WTC11 (cell line): Measurements from ENCODE around the gene NTSR1. TPM values are rescaled to one million over a fixed set of nuclear protein-coding genes. Genes with fewer than 3 reads are reported as not detected.
A peak's percentile ranks its signal among the peaks of the same experiment; 100 is the strongest.

Experiments used
- ATAC-seq: fragments of 200-7000 bp; cut with Tn5 transposase; 2 replicates; pipeline ENCODE4 v1.10.0; 2021; ENCODE audit warnings: mild to moderate bottlenecking, moderate library complexity
- CTCF ChIA-PET: fragments of 300-600 bp; sonication (Branson Sonifier 250); formaldehyde crosslinking; loops from one replicate; lab custom pipeline; 2021; ENCODE audit warnings: antibody characterized with exemption; lab: Charles Lee
- POLR2A ChIA-PET: fragments of 350-600 bp; sonication (Branson Sonifier 250); formaldehyde crosslinking; loops from one replicate; lab custom pipeline; 2021; ENCODE audit warnings: antibody characterized with exemption; lab: Charles Lee
- DNase-seq: peaks from one replicate; pipeline ENCODE4 v3.0.0; 2021; ENCODE audit warnings: low spot score
- H3K27ac Mint-ChIP-seq: 2 replicates; pipeline ENCODE4 v1.8.0; 2021; ENCODE audit warnings: mixed read lengths
- H3K27me3 Mint-ChIP-seq: 2 replicates; pipeline ENCODE4 v1.8.0; 2021; ENCODE audit warnings: low read depth, mild to moderate bottlenecking, moderate library complexity, mixed read lengths
- H3K36me3 Mint-ChIP-seq: 2 replicates; pipeline ENCODE4 v1.8.0; 2021; ENCODE audit warnings: mixed read lengths
- H3K4me1 Mint-ChIP-seq: 2 replicates; pipeline ENCODE4 v1.8.0; 2022; ENCODE audit warnings: mixed read lengths
- H3K4me3 Mint-ChIP-seq: 2 replicates; pipeline ENCODE4 v1.8.0; 2021; ENCODE audit warnings: mild to moderate bottlenecking, moderate library complexity, mixed read lengths
- H3K9me3 Mint-ChIP-seq: 2 replicates; pipeline ENCODE4 v1.8.0; 2021; ENCODE audit warnings: mixed read lengths
- AR ChIP-seq: fragments of 250-450 bp; sonication (Bioruptor Pico); IDR thresholded peaks from 2 replicates; pipeline ENCODE4 v1.9.0; 2021; ENCODE audit warnings: mild to moderate bottlenecking
- CBFB ChIP-seq: sonication (generic); formaldehyde crosslinking; IDR thresholded peaks from 2 replicates; pipeline ENCODE4 v1.8.1; 2022; ENCODE audit warnings: mild to moderate bottlenecking, low read depth, missing genetic modification reagents
- E2F5 ChIP-seq: sonication (generic); formaldehyde crosslinking; IDR thresholded peaks from 2 replicates; pipeline ENCODE4 v1.8.1; 2022; ENCODE audit warnings: mild to moderate bottlenecking, moderate library complexity, missing genetic modification reagents
- GRHL2 ChIP-seq: fragments of 250-450 bp; sonication (Bioruptor Pico); IDR thresholded peaks from 2 replicates; pipeline ENCODE4 v1.8.0; 2022; ENCODE audit warnings: mild to moderate bottlenecking, moderate library complexity; ENCODE audit not compliant: insufficient replicate concordance, severe bottlenecking
- GTF2I ChIP-seq: fragments of 250-450 bp; sonication (Bioruptor Pico); conservative IDR thresholded peaks from 2 replicates; pipeline ENCODE4 v1.4.0; 2021; ENCODE audit warnings: mild to moderate bottlenecking
- HMGA2 ChIP-seq: fragments of 250-450 bp; sonication (Bioruptor Pico); IDR thresholded peaks from 2 replicates; pipeline ENCODE4 v1.4.0; 2021; ENCODE audit warnings: mild to moderate bottlenecking, moderate library complexity
- IRF1 ChIP-seq: sonication (generic); formaldehyde crosslinking; IDR thresholded peaks from 2 replicates; pipeline ENCODE4 v1.8.0; 2023; ENCODE audit warnings: missing genetic modification reagents
- IRF2 ChIP-seq: sonication (generic); formaldehyde crosslinking; IDR thresholded peaks from 2 replicates; pipeline ENCODE4 v1.8.0; 2022; ENCODE audit warnings: low read depth, missing genetic modification reagents, borderline replicate concordance
- KAT7 ChIP-seq: sonication (generic); formaldehyde crosslinking; IDR thresholded peaks from 2 replicates; pipeline ENCODE4 v1.8.1; 2023; ENCODE audit warnings: missing genetic modification reagents, mild to moderate bottlenecking, borderline replicate concordance
- MXD4 ChIP-seq: fragments of 250-450 bp; sonication (Bioruptor Pico); IDR thresholded peaks from 2 replicates; pipeline ENCODE4 v1.8.0; 2021; ENCODE audit warnings: mild to moderate bottlenecking, moderate library complexity, borderline replicate concordance
- NR2C2 ChIP-seq: sonication (generic); formaldehyde crosslinking; IDR thresholded peaks from 2 replicates; pipeline ENCODE4 v1.8.0; 2022; ENCODE audit warnings: mild to moderate bottlenecking, missing genetic modification reagents
- PREB ChIP-seq: sonication (generic); formaldehyde crosslinking; IDR thresholded peaks from 2 replicates; pipeline ENCODE4 v1.8.1; 2022; ENCODE audit warnings: mild to moderate bottlenecking, missing genetic modification reagents, moderate library complexity, borderline replicate concordance
- SMAD3 ChIP-seq: sonication (generic); formaldehyde crosslinking; IDR thresholded peaks from 2 replicates; pipeline ENCODE4 v1.8.0; 2022; ENCODE audit warnings: missing genetic modification reagents, mild to moderate bottlenecking, borderline replicate concordance
- SMAD4 ChIP-seq: sonication (generic); formaldehyde crosslinking; IDR thresholded peaks from 2 replicates; pipeline ENCODE4 v1.8.0; 2022; ENCODE audit warnings: mild to moderate bottlenecking, missing genetic modification reagents
- SP1 ChIP-seq: sonication (generic); formaldehyde crosslinking; conservative IDR thresholded peaks from 2 replicates; pipeline ENCODE4 v1.8.1; 2022; ENCODE audit warnings: missing genetic modification reagents
- ZBTB21 ChIP-seq: sonication (generic); formaldehyde crosslinking; IDR thresholded peaks from 2 replicates; pipeline ENCODE4 v1.8.1; 2023; ENCODE audit warnings: mild to moderate bottlenecking, missing genetic modification reagents, borderline replicate concordance
- ZNF263 ChIP-seq: sonication (generic); formaldehyde crosslinking; IDR thresholded peaks from 2 replicates; pipeline ENCODE4 v1.8.1; 2022; ENCODE audit warnings: low read depth, mild to moderate bottlenecking, moderate library complexity, missing genetic modification reagents
- ZSCAN18 ChIP-seq: fragments of 250-450 bp; sonication (Bioruptor Pico); IDR thresholded peaks from 2 replicates; pipeline ENCODE4 v2.1.2; 2022; ENCODE audit warnings: mild to moderate bottlenecking, moderate library complexity
- total RNA-seq: library from RNA; stranded (reverse); gene quantifications from 3 replicates; pipeline ENCODE4 v1.2.3, GENCODE V29; 2021

The NTSR1 gene
- total RNA-seq, 1 experiment from 2014 or later: 0.63 TPM

GRCh38 chr20:62802026-62802712 is 93.5 kb downstream of the NTSR1 start (continued):
- no peak for TF ChIP-seq AR (CRISPR knock-in tag)
- no peak for TF ChIP-seq HMGA2 (CRISPR knock-in tag)
- no peak for TF ChIP-seq GTF2I (CRISPR knock-in tag)

- peaks cover 7% of the 10 kb centered on the region; the same call in 1 of the 2 replicates for H3K27me3 Mint-ChIP-seq
- no peaks in the 10 kb centered on the region for H3K9me3 Mint-ChIP-seq
- TF ChIP-seq GRHL2 (CRISPR knock-in tag): no peak
- TF ChIP-seq SP1: no peak
- TF ChIP-seq KAT7: no peak
- no peak for TF ChIP-seq CBFB (CRISPR knock-in tag)
- TF ChIP-seq NR2C2 (CRISPR knock-in tag): no peak
- no peak for TF ChIP-seq SMAD4 (CRISPR knock-in tag)
- TF ChIP-seq ZSCAN18 (CRISPR knock-in tag): no peak
- no peak for TF ChIP-seq PREB (CRISPR knock-in tag)
- no peak for TF ChIP-seq SMAD3
- TF ChIP-seq, all 79 proteins: peak for 0
- ATAC-seq: no peak
- CTCF ChIA-PET: interaction anchor here (1.1 to 2.2 kb wide), 6 partner anchors 10 to 187 kb away, joined by 3 to 12 read pairs (median 5); partner anchors contain the start of gene TCFL5
- Mint-ChIP-seq H3K27ac (0 out of 2 replicates have a peak overlapping the region, but pooled peaks have one; percentile 45), H3K4me1 (peaks cover 11% of the 10 kb centered on the region), H3K36me3 (peaks cover 19% of the 10 kb centered on the region), H3K4me3 (peak overlapping the region; percentile 77)
- DNase-seq: no peak
- POLR2A ChIA-PET: no interaction called here
Measured at GRCh38 chr20:62804021-62804626, 95.5 kb downstream of the NTSR1 start.

- ATAC-seq (peak; percentile 19; the same call in 1 of the 2 replicates), DNase-seq (peak; percentile 63)
- H3K4me3 Mint-ChIP-seq: peak within 1 kb of the TSS; percentile 85
- H3K27ac Mint-ChIP-seq: 0 out of 2 replicates have a peak within 1 kb of the TSS, but pooled peaks have one; percentile 45
- 0 out of 2 replicates have a peak, but pooled peaks have one; percentile 29 for TF ChIP-seq ZBTB21
- TF ChIP-seq ZNF263: peak; percentile 80
- TF ChIP-seq SP1: no peak
- no peak for TF ChIP-seq MXD4 (CRISPR knock-in tag)
- no peak for TF ChIP-seq E2F5 (CRISPR knock-in tag)
- no peak for TF ChIP-seq GTF2I (CRISPR knock-in tag)
- TF ChIP-seq IRF2: peak; percentile 78; the same call in 1 of the 2 replicates
- TF ChIP-seq IRF1 (CRISPR knock-in tag): peak; percentile 95
- H3K36me3 Mint-ChIP-seq: peaks cover 13% of the 10 kb centered on the region
- peaks cover 11% of the 10 kb centered on the region for H3K4me1 Mint-ChIP-seq
- H3K9me3 Mint-ChIP-seq: no peaks in the 10 kb centered on the region
- peaks cover 7% of the 10 kb centered on the region; the same call in 1 of the 2 replicates for H3K27me3 Mint-ChIP-seq
- ChIA-PET POLR2A (no interaction called here), CTCF (interaction anchor here (0.6 to 2.2 kb wide), 6 partner anchors 11 to 188 kb away, joined by 3 to 12 read pairs (median 4); partner anchors contain the start of gene TCFL5)
Measured at GRCh38 chr20:62804627-62805154, 96.1 kb downstream of the NTSR1 start, which contains the start of gene OGFR. Gene OGFR (plus strand): TSS chr20:62804835. CDS start chr20:62804860, 25 bp downstream.
